Measurements from ENCODE around the gene RAB36.

RAB36 gene

DNA sequence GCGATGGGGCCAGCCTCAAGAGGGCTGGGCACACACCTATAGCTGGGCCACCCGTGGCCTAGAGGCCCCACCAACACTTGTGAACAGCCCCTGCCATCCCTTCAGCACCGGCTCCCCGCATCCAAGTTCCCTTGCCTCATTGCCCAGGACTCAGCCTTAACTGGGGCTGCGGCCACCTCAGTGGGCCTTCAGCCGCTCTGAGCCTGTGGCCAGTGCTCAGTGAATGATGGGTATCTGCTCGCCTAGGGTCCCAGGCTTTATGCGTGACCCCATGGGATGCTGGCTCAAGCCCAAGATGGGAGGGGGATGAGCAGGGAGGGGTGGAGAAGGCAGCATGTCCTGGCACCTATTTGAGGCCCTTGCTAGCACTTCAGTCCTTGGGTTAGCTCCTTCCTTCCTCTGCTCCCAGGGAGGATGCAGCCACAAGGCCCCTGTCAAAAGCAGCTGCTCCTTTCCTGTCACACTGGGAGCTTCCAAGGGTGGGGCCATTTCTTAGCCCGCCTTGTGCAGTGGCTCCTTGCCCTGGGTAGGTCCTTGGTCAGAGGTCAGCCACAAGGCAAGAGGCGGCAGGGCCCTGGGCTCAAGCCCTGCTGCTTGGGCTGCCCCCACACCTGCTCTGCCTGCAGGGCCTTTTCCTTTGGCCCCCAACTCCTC, 43.1 kb upstream of the RAB36 start:
- TF ChIP-seq TAF1 (IDR thresholded peaks at IDR 0.05; ENCODE audit: borderline replicate concordance, insufficient read depth, low read length) (no peak), REST (IDR thresholded peaks at IDR 0.05; ENCODE audit: insufficient read depth in 1 of 2, low read depth in 2 of 2, low read length in 2 of 2) (no peak), SIN3A (IDR thresholded peaks at IDR 0.05; ENCODE audit: borderline replicate concordance, insufficient read depth, low read length) (no peak), FOXP2 (optimal IDR thresholded peaks at IDR 0.05; ENCODE audit: borderline replicate concordance, extremely low read depth, extremely low read length, insufficient read depth) (no peak), POLR2AphosphoS5 (IDR thresholded peaks at IDR 0.05; ENCODE audit: low read depth, low read length) (no peak)

DNA sequence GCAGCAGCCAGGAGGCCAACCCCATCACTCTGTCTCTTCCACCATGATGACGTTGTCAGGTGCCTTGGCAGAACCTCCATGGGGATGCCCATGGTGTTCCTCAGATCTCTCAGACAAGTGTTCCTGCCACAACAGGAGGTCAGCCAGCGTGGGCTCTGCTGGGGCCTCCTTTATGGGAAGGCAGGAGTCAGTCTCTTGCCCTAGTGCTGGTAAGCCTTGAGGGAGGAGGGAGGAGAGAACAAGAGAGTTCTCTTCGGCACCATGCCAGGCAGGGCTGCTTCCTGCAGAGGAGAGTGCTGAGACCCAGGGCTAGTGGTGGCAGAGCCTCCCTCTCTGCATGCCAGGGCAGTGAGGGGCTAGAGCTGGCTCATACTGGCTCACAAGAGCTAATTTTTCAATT, 42.5 kb upstream of the RAB36 start:
- no peak for TF ChIP-seq REST (IDR thresholded peaks at IDR 0.05; ENCODE audit: insufficient read depth in 1 of 2, low read depth in 2 of 2, low read length in 2 of 2)
- no peak for TF ChIP-seq TAF1 (IDR thresholded peaks at IDR 0.05; ENCODE audit: borderline replicate concordance, insufficient read depth, low read length)
- TF ChIP-seq POLR2AphosphoS5 (IDR thresholded peaks at IDR 0.05; ENCODE audit: low read depth, low read length) = no peak
- TF ChIP-seq SIN3A (IDR thresholded peaks at IDR 0.05; ENCODE audit: borderline replicate concordance, insufficient read depth, low read length) = no peak
- TF ChIP-seq FOXP2 (optimal IDR thresholded peaks at IDR 0.05; ENCODE audit: borderline replicate concordance, extremely low read depth, extremely low read length, insufficient read depth) = no peak

- no peak for TF ChIP-seq FOXP2 (optimal IDR thresholded peaks at IDR 0.05; ENCODE audit: borderline replicate concordance, extremely low read depth, extremely low read length, insufficient read depth)
- TF ChIP-seq POLR2AphosphoS5 (IDR thresholded peaks at IDR 0.05; ENCODE audit: low read depth, low read length) = no peak
- TF ChIP-seq TAF1 (IDR thresholded peaks at IDR 0.05; ENCODE audit: borderline replicate concordance, insufficient read depth, low read length) = no peak
- TF ChIP-seq REST (IDR thresholded peaks at IDR 0.05; ENCODE audit: insufficient read depth in 1 of 2, low read depth in 2 of 2, low read length in 2 of 2) = no peak
- TF ChIP-seq SIN3A (IDR thresholded peaks at IDR 0.05; ENCODE audit: borderline replicate concordance, insufficient read depth, low read length) = no peak
Measured at GRCh38 chr22:23103199-23103954, 41.9 kb upstream of the RAB36 start.

- no peak for TF ChIP-seq REST (IDR thresholded peaks at IDR 0.05; ENCODE audit: insufficient read depth in 1 of 2, low read depth in 2 of 2, low read length in 2 of 2)
- TF ChIP-seq SIN3A (IDR thresholded peaks at IDR 0.05; ENCODE audit: borderline replicate concordance, insufficient read depth, low read length) = no peak
- no peak for TF ChIP-seq FOXP2 (optimal IDR thresholded peaks at IDR 0.05; ENCODE audit: borderline replicate concordance, extremely low read depth, extremely low read length, insufficient read depth)
- TF ChIP-seq POLR2AphosphoS5 (IDR thresholded peaks at IDR 0.05; ENCODE audit: low read depth, low read length) = no peak
- TF ChIP-seq TAF1 (IDR thresholded peaks at IDR 0.05; ENCODE audit: borderline replicate concordance, insufficient read depth, low read length) = no peak
Measured at GRCh38 chr22:23104187-23104971, 40.9 kb upstream of the RAB36 start.

All from PFSK-1 (cell line).